IMR-90 (cell line): ENCODE measurements around the gene ERMN. TPM values are rescaled to one million over a fixed set of nuclear protein-coding genes. Genes with fewer than 3 reads are reported as not detected.

Experiments used
- ATAC-seq: fragments of 200-7000 bp; cut with Tn5 transposase; 2 replicates; pipeline ENCODE4 v1.9.1; 2020; ENCODE audit warnings: low read depth, mild to moderate bottlenecking, moderate library complexity
- BruUV-seq: library from RNA; stranded (reverse); fragments of 400-500 nt; replicated peaks from 2 replicates; lab custom pipeline; 2021; lab: Mats Ljungman, UMichigan
- CTCF ChIA-PET: fragments of 300-600 bp; formaldehyde crosslinking; extraction: SDS; loops from one replicate; lab custom pipeline; 2021; ENCODE audit warnings: antibody characterized with exemption; lab: Yijun Ruan, JAX
- POLR2A ChIA-PET: fragments of 300-600 bp; sonication (Branson Sonifier 250); formaldehyde crosslinking; loops from one replicate; lab custom pipeline; 2022; ENCODE audit warnings: antibody characterized with exemption; ENCODE audit not compliant: unreplicated experiment; lab: Charles Lee
- DNase-seq: peaks from one replicate; pipeline ENCODE4 v3.0.0; 2013
- H2AFZ ChIP-seq: replicated peaks from 2 replicates; pipeline ENCODE3; 2013; ENCODE audit warnings: low read length, mild to moderate bottlenecking; ENCODE audit not compliant: poor library complexity
- H2AK5ac ChIP-seq: 2 replicates; pipeline ENCODE4 v1.6.1; 2013; ENCODE audit warnings: low read depth, low read length, inconsistent platforms
- H2AK9ac ChIP-seq: replicated peaks from 2 replicates; pipeline ENCODE3; 2013; ENCODE audit warnings: mild to moderate bottlenecking, low read depth, low read length, moderate library complexity; ENCODE audit not compliant: poor library complexity
- H2BK120ac ChIP-seq: 2 replicates; pipeline ENCODE4 v1.6.1; 2013; ENCODE audit warnings: low read depth, low read length, inconsistent platforms
- H2BK15ac ChIP-seq: 3 replicates; pipeline ENCODE4 v1.6.1; 2013; ENCODE audit warnings: low read depth, low read length, inconsistent platforms
- H2BK20ac ChIP-seq: 2 replicates; pipeline ENCODE4 v1.6.1; 2013; ENCODE audit warnings: low read depth, mild to moderate bottlenecking, inconsistent platforms, low read length, moderate library complexity
- H2BK5ac ChIP-seq: 2 replicates; pipeline ENCODE4 v1.6.1; 2013; ENCODE audit warnings: mild to moderate bottlenecking, low read depth, low read length, inconsistent platforms; ENCODE audit not compliant: poor library complexity, severe bottlenecking
- H3K14ac ChIP-seq: replicated peaks from 2 replicates; pipeline ENCODE4 v1.6.1; 2013; ENCODE audit warnings: low read depth, low read length, inconsistent platforms
- H3K18ac ChIP-seq: 2 replicates; pipeline ENCODE4 v1.6.1; 2013; ENCODE audit warnings: low read depth, low read length, control low read depth
- H3K23ac ChIP-seq: 2 replicates; pipeline ENCODE4 v1.6.1; 2013; ENCODE audit warnings: low read depth, low read length, inconsistent platforms
- H3K27ac ChIP-seq: 2 replicates; pipeline ENCODE4 v1.5.1; 2013; ENCODE audit warnings: mild to moderate bottlenecking, control low read depth, low read length; ENCODE audit not compliant: insufficient read depth
- H3K27me3 ChIP-seq: 2 replicates; pipeline ENCODE4 v1.6.1; 2013; ENCODE audit warnings: low read length; ENCODE audit not compliant: control insufficient read depth, insufficient read depth
- H3K36me3 ChIP-seq: 2 replicates; pipeline ENCODE4 v1.6.1; 2013; ENCODE audit warnings: low read length, mixed read lengths; ENCODE audit not compliant: control insufficient read depth, insufficient read depth
- H3K4ac ChIP-seq: 2 replicates; pipeline ENCODE4 v1.6.1; 2013; ENCODE audit warnings: low read depth, low read length, inconsistent platforms
- H3K4me1 ChIP-seq: 2 replicates; pipeline ENCODE4 v1.6.1; 2013; ENCODE audit warnings: low read length, mixed read lengths; ENCODE audit not compliant: control insufficient read depth, insufficient read depth
- H3K4me2 ChIP-seq: 2 replicates; pipeline ENCODE4 v1.6.1; 2013; ENCODE audit warnings: low read depth, mild to moderate bottlenecking, control low read depth, low read length, moderate library complexity
- H3K4me3 ChIP-seq: 2 replicates; pipeline ENCODE4 v1.5.1; 2013; ENCODE audit warnings: low read depth, mild to moderate bottlenecking, control low read depth, low read length, moderate library complexity; ENCODE audit not compliant: insufficient read depth
- H3K56ac ChIP-seq: 2 replicates; pipeline ENCODE4 v1.6.1; 2013; ENCODE audit warnings: low read length, inconsistent platforms; ENCODE audit not compliant: insufficient read depth; ENCODE audit errors: extremely low read depth
- H3K79me1 ChIP-seq, 2 experiments: 2 replicates each; pipeline ENCODE4 v1.6.1; 2013; ENCODE audit warnings: low read length in 2 of 2, inconsistent platforms in 1 of 2, low read depth in 1 of 2
- H3K9ac ChIP-seq: 2 replicates; pipeline ENCODE4 v1.6.1; 2013; ENCODE audit warnings: low read depth, low read length, control low read depth
- H3K9me1 ChIP-seq: 2 replicates; pipeline ENCODE4 v1.6.1; 2013; ENCODE audit warnings: low read length, inconsistent platforms; ENCODE audit not compliant: insufficient read depth
- H3K9me3 ChIP-seq: 2 replicates; pipeline ENCODE4 v1.6.1; 2013; ENCODE audit warnings: low read length; ENCODE audit not compliant: control insufficient read depth, insufficient read depth
- H4K20me1 ChIP-seq: 2 replicates; pipeline ENCODE4 v1.6.1; 2013; ENCODE audit warnings: low read length, inconsistent platforms; ENCODE audit not compliant: insufficient read depth
- H4K5ac ChIP-seq: 2 replicates; pipeline ENCODE4 v1.6.1; 2013; ENCODE audit warnings: mild to moderate bottlenecking, low read depth, low read length, control low read depth
- H4K8ac ChIP-seq, 2 experiments: 2 replicates each; pipeline ENCODE4 v1.6.1; 2013; ENCODE audit warnings: low read depth in 2 of 2, low read length in 2 of 2, control low read depth in 1 of 2, inconsistent platforms in 1 of 2
- H4K91ac ChIP-seq: 2 replicates; pipeline ENCODE4 v1.6.1; 2013; ENCODE audit warnings: low read depth, low read length, inconsistent platforms; ENCODE audit not compliant: insufficient read depth
- BHLHE40 ChIP-seq: fragments of 150-350 bp; IDR thresholded peaks from 2 replicates; pipeline ENCODE4 v1.6.1; 2016; ENCODE audit warnings: mild to moderate bottlenecking, low read depth, low read length
- CEBPB ChIP-seq: IDR thresholded peaks from 2 replicates; pipeline ENCODE4 v1.6.1; 2012; ENCODE audit warnings: low read depth, low read length, improper control_type of control experiment
- CHD1 ChIP-seq: IDR thresholded peaks from 2 replicates; pipeline ENCODE4 v1.6.1; 2012; ENCODE audit warnings: low read depth, low read length, improper control_type of control experiment
- CTCF ChIP-seq: conservative IDR thresholded peaks from 2 replicates; pipeline ENCODE4 v1.5.1; 2012; ENCODE audit warnings: mild to moderate bottlenecking, low read depth, low read length, improper control_type of control experiment
- ELK1 ChIP-seq: fragments of 150-350 bp; IDR thresholded peaks from 2 replicates; pipeline ENCODE4 v1.6.1; 2016; ENCODE audit warnings: low read depth, mild to moderate bottlenecking, low read length, moderate library complexity, borderline replicate concordance
- FOS ChIP-seq: fragments of 150-350 bp; IDR thresholded peaks from 2 replicates; pipeline ENCODE4 v1.6.1; 2016; ENCODE audit warnings: low read depth, low read length
- MAFK ChIP-seq: IDR thresholded peaks from 2 replicates; pipeline ENCODE4 v1.6.1; 2012; ENCODE audit warnings: low read depth, low read length, improper control_type of control experiment
- MAZ ChIP-seq: IDR thresholded peaks from 2 replicates; pipeline ENCODE4 v1.6.1; 2012; ENCODE audit warnings: low read depth, mild to moderate bottlenecking, low read length, improper control_type of control experiment, moderate library complexity, borderline replicate concordance
- MXI1 ChIP-seq: IDR thresholded peaks from 2 replicates; pipeline ENCODE4 v1.6.1; 2012; ENCODE audit warnings: low read depth, mild to moderate bottlenecking, low read length, moderate library complexity, borderline replicate concordance
- NFE2L2 ChIP-seq: fragments of 150-350 bp; IDR thresholded peaks from 2 replicates; pipeline ENCODE4 v1.6.1; 2016; ENCODE audit warnings: low read depth, mild to moderate bottlenecking, low read length
- POLR2A ChIP-seq: IDR thresholded peaks from 2 replicates; pipeline ENCODE4 v1.6.1; 2012; ENCODE audit warnings: mild to moderate bottlenecking, low read depth, low read length
- RAD21 ChIP-seq: IDR thresholded peaks from 2 replicates; pipeline ENCODE4 v1.6.1; 2012; ENCODE audit warnings: low read length, improper control_type of control experiment
- RCOR1 ChIP-seq: IDR thresholded peaks from 2 replicates; pipeline ENCODE4 v1.6.1; 2012; ENCODE audit warnings: mild to moderate bottlenecking, low read length, improper control_type of control experiment; ENCODE audit not compliant: insufficient replicate concordance
- RFX5 ChIP-seq: IDR thresholded peaks from 2 replicates; pipeline ENCODE4 v1.8.0; 2012; ENCODE audit warnings: low read depth, mild to moderate bottlenecking, low read length, moderate library complexity
- SMC3 ChIP-seq: fragments of 150-350 bp; IDR thresholded peaks from 2 replicates; pipeline ENCODE4 v1.6.1; 2016; ENCODE audit warnings: low read depth, mild to moderate bottlenecking, antibody characterized with exemption, low read length, moderate library complexity
- USF2 ChIP-seq: fragments of 150-350 bp; IDR thresholded peaks from 2 replicates; pipeline ENCODE4 v1.6.1; 2017; ENCODE audit warnings: mild to moderate bottlenecking, antibody characterized with exemption, low read length, low read depth
- WGBS, 2 experiments: methylation state at CpG; one replicate each; pipeline versions ENCODE4 v1.1.5 to v1.1.7; 2013; ENCODE audit warnings: missing lambda C conversion rate in 2 of 2; ENCODE audit not compliant: insufficient read length in 1 of 2; ENCODE audit errors: extremely low coverage in 2 of 2; 5-methylcytosine and 5-hydroxymethylcytosine counted together
- dilution Hi-C: fragments of 300-500 bp; cut with HindIII; formaldehyde crosslinking; loops from one replicate; pipeline ENCODE4 v1.14.3; 2018; ENCODE audit warnings: low sequenced_read_pairs; ENCODE audit not compliant: unreplicated experiment
- in situ Hi-C: fragments of 300-500 bp; cut with MboI; formaldehyde crosslinking; loops from 3 replicates; pipeline ENCODE4 v1.14.3; 2019; ENCODE audit warnings: low sequenced_read_pairs, inconsistent platforms, mixed read lengths
- intact Hi-C: fragments of 100-400 bp; cut with micrococcal nuclease; formaldehyde crosslinking; loops from 2 replicates; pipeline ENCODE4 v1.10.0; 2022
- polyA plus RNA-seq, 3 experiments: library from polyadenylated mRNA; depleted of rRNA; stranded (reverse); fragments of >200 nt; gene quantifications; 2 replicates each; pipeline ENCODE4 v1.2.3, GENCODE V29; 2012; ENCODE audit warnings: low replicate concordance in 1 of 3
- total RNA-seq: library from RNA; depleted of rRNA; stranded (reverse); fragments of >200 nt; gene quantifications from 2 replicates; pipeline ENCODE4 v1.2.3, GENCODE V29; 2012

Gene ERMN
- total and polyA plus RNA-seq, 2 of the 4 experiments (the other 2 are of a cell fraction) = not detected

GRCh38 chr2:157326698-157327097 is 1.1 kb upstream of the ERMN start:
- CTCF ChIA-PET = interaction anchor here (1.2 to 1.9 kb wide), 6 partner anchors 8 to 106 kb away, joined by 5 to 21 read pairs (median 6); no protein-coding TSS in a partner anchor
- WGBS, 2 experiments = no CpG with 5 or more reads among the region's 3 CpGs

More at GRCh38 chr2:157326698-157327097, 1.1 kb upstream of the ERMN start:
- Histone ChIP-seq H4K5ac (no peak overlapping the region), H2BK15ac (no peak overlapping the region), H3K9me3 (no peaks in the 10 kb centered on the region), H3K4ac (no peak overlapping the region), H2BK20ac (no peak overlapping the region), H3K18ac (no peak overlapping the region), H4K20me1 (no peaks in the 10 kb centered on the region), H4K91ac (no peak overlapping the region), H3K27ac (no peak overlapping the region), H2AK9ac (no peak overlapping the region), H2BK5ac (no peak overlapping the region), H3K27me3 (no peaks in the 10 kb centered on the region), H3K4me2 (no peak overlapping the region), H3K9me1 (no peaks in the 10 kb centered on the region), H2AFZ (no peak overlapping the region), H3K23ac (no peak overlapping the region), H3K14ac (no peak overlapping the region), H2BK120ac (no peak overlapping the region), H3K4me3 (no peak overlapping the region), H3K36me3 (no peaks in the 10 kb centered on the region), H4K8ac (no peak overlapping the region), H3K9ac (no peak overlapping the region), H3K79me1 (no peaks in the 10 kb centered on the region), H2AK5ac (no peak overlapping the region), H3K56ac (no peak overlapping the region), H3K4me1 (no peaks in the 10 kb centered on the region)
- no peak for DNase-seq
- POLR2A ChIA-PET = no interaction called here
- no peak for ATAC-seq
- no peak for TF ChIP-seq ELK1
- no peak for TF ChIP-seq MAZ
- no peak for TF ChIP-seq NFE2L2
- TF ChIP-seq CEBPB = no peak
- TF ChIP-seq USF2 = no peak
- TF ChIP-seq CTCF = no peak
- no peak for TF ChIP-seq POLR2A
- no peak for TF ChIP-seq FOS
- no peak for TF ChIP-seq RFX5
- TF ChIP-seq SMC3 = no peak
- no peak for TF ChIP-seq MAFK
- no peak for TF ChIP-seq CHD1
- TF ChIP-seq RAD21 = no peak
- TF ChIP-seq BHLHE40 = no peak
- TF ChIP-seq RCOR1 = no peak
- no peak for TF ChIP-seq MXI1
- dilution Hi-C loops (no loop called here), intact Hi-C loops (loop anchor here (1.0 to 5.0 kb wide), 2 partner anchors 266 to 684 kb away; no protein-coding TSS in a partner anchor), in situ Hi-C loops (loop anchor here (25.0 kb wide), 1 partner anchor 1939 kb away; no protein-coding TSS in a partner anchor)
- BruUV-seq = no TSS peak
